NCI-H1436 treated with DMSO at 0.1 percent for 48 hours (cell line): Measurements from ENCODE around the gene HSD17B10.
"Not testable (repeated sequence)": the region's sequence is repeated elsewhere in the genome, so short reads cannot be mapped to it uniquely, and the experiment has no call there.

ENCODE experiments used
- DNase-seq: peaks from one replicate; lab custom pipeline; 2025; lab: John Stamatoyannopoulos, UW

Gene HSD17B10

DNA sequence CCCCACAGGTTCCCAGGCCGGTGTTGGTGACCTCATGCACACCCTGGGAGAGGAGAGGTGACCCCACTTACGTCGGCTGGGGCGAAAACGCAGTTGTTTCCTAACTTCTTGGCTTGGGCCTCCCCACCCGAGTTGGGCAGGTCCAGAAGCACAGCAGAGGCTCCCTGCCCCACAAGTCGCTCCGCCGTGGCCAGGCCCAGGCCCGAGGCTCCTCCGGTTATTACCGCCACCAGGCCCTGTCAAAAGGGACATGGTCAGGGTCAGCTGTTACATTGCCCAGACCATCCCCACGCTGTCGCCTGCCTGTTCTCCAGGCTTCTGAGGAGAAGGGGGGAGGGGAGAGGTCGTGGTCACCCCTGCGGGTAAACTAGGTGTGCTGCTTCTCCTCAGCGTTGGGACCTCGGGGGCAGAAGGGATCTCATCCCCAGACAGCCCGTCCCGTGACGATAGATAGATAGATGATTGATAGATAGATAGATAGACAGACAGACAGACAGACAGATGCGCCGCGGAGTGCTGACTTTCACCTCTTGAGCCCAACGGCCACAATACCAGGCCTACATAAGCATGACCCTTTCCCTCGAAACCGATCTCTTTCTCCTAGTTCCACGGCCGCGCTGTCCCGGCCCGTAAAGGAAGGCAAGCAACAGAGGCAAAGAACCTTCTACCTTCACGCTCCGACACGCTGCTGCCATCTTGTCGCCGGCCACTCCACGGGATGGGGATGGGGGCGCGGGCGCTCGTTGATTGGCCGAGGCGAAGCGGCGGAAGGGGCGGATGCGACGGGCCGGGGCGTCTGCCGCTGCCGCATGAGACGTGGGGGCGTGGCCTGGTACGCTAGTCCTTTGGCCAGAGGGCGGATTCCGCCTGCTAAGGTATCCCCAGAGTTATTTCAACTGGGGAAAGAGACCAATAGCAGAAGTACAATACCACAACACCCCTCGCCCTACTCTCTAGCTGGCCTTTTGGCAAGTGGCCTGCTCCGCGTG is at the start of gene HSD17B10:
HSD17B10 (minus strand) TSS at position 720 of the 989 bp plus-strand sequence; CDS start at position 695, 25 bp downstream.
- DNase-seq, result peak; percentile 55

DNA sequence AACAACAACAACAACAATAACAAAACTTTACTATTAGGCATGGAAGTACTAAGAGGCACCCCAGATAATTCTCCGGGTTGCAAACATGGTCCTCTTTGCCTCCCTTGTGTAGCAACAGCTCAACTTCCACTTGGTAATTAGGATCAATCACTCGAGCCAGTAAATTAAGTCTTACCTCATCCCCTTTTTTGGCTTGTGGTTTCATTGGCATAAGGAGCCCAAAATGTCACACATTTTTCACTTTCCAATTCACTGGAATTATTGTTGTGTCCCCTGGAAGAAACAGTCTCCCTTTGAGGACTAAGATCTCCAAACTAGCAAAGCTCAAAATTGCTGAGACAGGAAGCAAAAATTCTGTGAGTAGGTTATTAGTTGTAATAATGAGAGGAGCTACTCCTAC is 49.2 kb upstream of the HSD17B10 start:
- no peak for DNase-seq

DNA sequence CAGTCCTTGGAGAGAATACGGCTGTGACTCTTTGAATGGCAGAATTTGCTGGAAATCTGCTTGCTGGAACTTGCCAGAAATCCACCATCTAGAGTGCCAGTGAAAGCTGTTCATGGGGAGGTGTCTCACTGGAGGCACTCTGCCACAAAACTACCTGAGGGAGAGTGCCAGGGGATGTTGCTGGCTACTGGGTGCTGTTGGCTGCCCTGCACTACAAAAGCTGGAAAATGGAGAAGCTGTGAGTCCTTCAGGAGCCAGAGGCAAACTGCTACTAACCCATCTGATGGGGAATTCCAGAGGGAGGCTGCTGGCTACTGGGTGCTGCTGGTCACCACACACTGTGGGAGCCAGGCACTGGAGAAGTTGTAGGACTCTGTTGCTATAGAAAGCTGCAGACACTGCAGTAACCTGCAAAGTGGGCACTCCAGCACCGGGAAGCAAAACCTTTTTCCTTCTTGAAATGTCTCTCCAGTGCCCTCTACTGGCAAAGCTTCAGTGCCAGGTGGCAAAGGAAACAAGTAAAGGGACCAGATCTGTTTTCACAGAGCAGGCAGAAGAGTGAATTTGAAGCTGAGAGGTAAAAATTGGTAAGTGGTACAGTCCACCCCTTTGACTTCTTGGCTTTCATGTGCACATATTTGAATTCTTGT is 47.8 kb upstream of the HSD17B10 start:
- DNase-seq, result peak; percentile 21

DNA sequence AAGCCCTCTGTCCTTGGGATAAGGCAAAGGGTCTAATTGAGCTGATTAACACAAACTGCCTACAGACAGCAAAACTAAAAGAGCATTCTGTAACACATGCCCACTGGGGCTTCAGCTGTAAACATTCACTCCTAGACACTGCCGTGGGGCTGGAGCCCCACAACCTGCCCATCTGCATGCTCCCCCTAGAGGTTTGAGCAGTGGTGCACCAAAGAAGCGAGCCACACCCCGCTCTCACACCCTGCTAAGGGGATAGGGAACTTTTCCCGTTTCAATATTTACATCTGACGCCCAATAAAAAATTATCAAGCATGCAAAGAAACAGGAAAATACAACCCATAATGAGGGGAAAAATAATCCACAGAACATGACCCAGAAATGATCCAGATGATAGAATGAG is 46.9 kb upstream of the HSD17B10 start:
- DNase-seq, result no peak

DNA sequence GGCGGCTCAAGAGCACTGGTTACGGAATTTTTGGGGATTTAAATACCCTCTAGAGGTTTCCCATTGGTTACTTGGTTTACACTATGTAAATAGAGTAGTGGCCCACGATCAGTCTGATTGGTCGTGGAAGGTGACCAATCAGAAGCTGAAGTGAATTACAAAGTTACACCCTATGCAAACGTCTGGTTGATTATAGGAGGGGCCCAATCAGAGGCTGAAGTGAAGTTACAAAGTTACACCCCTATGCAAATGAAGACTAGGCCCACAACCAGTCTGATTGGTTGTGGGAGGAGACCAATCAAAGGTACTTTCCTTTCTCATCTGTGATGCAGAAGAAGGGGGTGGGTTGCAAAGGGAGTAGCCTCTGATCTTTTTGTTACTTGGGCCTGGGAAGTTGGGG is 45.1 kb upstream of the HSD17B10 start:
- DNase-seq, result no peak

DNA sequence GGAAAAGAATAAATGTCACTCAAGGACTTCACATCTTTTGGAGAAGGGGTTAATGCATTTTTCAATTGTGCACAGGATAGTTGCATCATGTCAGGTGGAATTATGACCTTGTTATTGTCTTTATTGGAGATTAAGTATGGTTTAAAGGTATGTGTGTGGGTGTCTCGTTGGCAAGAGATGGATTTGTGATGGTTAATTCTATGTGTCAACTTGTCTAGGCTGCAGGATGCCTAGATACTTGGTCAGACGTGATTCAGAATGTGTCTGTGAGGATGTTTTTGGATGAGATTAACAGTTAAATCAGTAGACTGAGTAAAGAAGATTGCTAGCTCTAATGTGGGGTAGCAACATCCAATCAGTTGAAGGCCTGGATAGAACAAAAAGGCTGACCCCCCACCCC is 42.2 kb upstream of the HSD17B10 start:
- no peak for DNase-seq

DNA sequence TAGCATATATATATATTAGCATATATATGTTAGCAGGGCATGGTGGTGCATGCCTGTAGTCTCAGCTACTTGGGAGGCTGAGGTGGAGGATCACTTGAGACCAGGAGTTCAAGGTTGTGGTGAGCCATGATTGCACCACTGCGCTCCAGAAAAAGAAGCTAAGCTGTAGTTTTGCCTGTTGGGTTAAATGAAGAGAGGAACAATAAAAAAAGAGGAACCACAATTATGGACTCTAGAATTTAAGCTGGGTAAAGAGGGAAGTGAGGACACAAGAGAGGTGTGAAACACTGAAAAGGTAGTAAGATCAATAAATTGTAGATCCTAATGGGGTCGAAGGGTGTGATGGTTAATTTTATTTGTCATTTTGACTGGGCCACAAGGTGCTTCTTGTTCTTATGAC is 40.5 kb upstream of the HSD17B10 start:
- DNase-seq, result no peak

DNA sequence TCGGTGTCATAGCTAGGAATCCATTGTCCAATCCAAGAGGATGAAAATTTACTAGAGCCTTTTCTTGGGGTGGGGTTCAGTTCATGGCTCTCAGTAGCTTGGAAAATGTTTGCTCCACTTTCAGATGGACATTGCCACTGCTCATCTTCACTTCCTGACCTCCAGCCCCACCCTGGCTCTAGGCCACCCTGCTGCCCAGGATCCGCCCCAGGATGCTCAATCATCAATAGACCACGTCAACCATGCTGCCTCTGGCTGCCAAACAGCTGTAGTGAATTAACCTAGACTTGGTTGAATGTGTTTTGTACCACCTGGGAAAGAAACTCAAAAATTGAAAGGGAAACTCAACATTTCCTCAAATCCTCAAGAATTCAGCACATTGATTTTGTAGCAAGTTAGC is 37.2 kb upstream of the HSD17B10 start:
- no peak for DNase-seq

DNA sequence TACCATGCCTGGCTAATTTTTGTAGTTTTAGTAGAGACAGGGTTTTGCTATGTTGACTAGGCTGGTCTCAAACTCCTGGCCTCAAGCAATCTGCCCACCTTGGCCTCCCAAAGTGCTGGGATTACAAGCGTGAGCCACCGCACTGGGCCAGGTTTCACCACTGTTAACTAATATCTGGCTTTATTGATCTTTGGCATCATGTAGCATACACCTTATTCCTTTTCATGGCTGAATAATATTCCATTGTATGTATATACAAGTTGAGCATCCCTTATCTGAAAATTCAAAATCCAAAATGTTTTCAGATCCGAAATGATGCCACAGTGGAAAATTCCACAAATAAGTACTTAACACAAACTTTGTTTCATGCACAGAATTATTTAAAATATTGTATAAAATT is 34.5 kb upstream of the HSD17B10 start:
- DNase-seq, result not testable (repeated sequence)

DNA sequence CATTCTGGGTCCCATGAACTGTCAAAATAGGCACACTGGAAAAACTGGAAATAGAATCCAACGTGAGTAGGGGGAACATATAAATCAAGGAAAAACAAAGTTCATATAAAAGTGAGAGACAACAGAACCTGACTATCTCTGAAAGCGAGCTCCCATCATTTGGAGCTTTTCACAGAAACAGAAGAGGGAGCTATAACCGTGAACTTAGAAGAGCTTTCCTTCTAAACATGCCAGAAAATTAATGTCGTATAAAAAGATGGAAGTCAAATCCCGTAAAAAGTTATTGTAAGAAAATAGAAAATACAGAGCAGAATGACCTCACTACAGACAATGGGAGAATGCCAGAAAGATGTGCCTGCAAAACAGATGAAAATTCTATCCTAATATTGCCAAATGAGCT is 23.9 kb upstream of the HSD17B10 start:
- DNase-seq, result no peak

DNA sequence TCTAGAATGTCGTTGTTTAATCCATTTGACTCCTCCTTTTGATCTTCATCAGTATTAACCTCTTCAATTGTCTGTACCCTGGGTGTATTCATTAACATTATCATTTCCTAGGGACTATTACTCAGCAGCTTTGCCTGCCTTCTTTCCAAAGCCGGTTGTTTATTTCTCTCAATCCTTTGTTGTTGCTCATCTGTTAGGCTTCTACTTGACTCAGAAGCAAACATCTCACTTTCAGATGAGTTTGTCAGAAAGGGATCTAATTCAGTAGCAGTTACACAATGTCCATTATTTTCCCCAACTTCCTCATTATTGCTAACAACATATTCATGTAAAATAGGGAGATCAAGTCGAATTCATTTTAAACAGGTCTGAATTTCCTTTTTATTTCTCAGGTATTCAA is 22.1 kb upstream of the HSD17B10 start:
- no peak for DNase-seq

DNA sequence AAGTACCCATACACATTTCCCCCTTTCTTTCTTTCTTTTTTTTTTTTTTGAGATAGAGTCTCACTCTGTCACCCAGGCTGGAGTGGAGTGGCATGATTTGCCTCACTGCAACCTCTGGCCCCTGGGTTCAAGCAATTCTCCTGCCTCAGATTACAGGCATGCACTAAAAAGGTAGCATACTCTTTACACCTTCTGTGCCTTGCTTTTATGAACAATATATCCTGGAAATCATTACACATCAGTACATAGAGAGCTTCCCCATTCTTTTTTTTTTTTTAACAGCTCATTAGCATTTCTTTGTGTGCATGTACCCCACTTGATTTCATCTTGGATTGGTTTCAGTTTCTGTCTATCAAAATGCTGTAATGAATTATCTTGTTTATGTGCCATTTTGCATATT is 18.6 kb upstream of the HSD17B10 start:
- DNase-seq, result no peak

DNA sequence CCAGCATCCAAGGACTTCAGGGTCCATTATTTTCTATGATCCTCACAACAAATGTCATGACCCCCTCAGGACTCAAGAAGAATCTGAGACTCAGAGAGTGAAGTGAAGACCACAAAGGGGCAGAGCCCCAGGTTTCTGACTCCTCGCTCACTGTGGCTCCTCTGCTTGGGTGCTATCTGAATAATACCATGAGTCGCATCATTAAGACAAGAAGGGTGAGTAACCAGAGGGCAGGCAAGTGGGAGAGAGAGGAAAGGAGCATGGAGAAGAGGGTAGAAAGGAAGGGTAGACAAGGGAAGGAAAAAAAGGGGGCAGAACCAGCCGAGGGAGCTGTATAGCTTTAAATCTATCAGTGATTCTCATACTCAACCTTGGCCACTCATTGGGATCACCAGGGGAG is 15.5 kb upstream of the HSD17B10 start:
- DNase-seq, result no peak

DNA sequence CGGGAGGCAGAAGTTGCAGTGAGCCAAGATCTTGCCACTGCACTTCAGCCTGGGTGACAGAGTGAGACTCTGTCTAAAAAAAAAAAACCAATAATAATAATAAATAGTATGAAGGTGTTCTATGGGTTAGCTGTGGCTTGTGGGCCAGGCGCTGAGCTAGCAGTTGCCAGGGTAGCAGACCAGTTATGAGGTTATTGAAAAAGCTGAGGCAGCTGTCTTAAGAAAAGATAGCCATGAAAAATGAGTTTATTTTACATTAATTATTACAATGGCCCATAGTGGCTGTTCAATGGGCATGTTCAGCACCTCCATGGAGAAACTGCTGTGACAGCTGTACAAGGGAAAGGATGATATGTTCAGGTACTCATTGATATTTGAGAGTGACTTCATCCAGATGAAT is 13.3 kb upstream of the HSD17B10 start:
- DNase-seq, result no peak

DNA sequence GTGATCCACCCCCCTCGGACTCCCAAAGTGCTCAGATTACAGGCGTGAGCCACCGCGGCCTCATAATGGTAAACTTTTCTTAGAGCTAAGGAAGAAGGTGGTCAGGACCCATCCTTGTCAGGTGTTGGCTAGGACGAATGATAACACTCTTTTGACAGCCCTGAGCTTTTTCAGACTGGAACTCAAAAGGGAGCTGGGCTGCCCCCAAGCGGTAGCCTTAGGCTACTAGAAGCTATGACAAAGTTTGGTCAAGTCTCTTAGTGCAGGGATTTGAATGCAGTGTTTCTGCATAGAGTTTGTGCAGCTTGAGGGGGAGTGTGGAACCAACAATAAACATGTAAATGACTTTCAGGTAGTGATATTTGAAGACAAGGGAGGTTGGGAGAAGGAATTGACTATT is 11.8 kb upstream of the HSD17B10 start:
- peak; percentile 1 for DNase-seq

DNA sequence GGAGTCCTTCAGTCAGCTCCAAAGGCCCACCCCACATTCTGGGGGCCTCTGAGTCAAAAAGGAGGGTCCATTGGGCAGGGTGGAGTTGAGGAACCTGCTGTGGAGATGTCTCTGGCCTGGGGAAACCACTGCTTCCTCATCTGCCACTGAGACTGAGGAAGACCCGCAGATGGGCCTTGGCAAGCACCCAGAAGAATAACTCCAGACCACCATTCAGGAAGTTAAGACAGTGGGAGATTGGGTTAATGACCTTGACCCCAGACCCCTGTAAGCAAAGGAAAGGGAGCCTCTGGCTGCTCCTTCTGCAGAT is 8.1 kb upstream of the HSD17B10 start:
- DNase-seq, result no peak

DNA sequence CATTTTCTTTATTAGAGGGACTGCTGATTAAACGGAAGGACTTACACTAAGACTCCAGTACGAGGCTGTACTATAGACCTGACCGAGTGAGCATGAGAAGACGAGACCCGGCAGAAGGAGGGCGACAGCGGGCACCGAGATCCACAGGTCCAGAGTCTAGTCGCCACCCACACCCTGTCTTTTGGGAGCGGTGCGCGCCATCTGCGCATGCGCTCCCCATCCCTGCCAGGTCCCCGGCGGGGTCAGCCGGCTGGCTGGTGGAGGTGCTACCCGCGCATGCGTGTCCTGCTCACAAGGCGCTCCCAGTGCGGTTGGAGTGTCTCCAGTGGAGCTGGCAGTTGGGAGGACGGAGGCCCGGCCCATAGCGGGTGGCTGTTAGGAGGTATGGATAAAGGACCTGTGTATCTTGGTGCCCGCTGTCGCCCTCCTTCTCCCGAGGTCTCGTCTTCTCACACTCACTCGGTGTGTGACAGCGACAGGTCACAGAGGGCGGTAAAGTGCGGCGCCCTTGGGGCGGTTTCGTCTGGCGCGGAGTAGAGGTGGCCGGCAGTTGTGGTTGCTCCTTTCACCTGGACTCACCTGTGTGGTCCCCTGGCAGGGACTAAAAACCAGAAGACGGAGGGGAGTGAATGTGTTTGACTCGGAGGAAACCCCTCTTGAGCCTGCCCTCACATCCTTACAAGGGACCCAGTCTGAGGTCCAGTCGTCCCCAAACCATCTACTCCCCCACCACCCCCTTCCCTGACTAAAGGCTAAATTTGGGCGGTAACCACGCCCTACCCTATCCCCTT is 7.6 kb upstream of the HSD17B10 start:
- peak; percentile 83 for DNase-seq

DNA sequence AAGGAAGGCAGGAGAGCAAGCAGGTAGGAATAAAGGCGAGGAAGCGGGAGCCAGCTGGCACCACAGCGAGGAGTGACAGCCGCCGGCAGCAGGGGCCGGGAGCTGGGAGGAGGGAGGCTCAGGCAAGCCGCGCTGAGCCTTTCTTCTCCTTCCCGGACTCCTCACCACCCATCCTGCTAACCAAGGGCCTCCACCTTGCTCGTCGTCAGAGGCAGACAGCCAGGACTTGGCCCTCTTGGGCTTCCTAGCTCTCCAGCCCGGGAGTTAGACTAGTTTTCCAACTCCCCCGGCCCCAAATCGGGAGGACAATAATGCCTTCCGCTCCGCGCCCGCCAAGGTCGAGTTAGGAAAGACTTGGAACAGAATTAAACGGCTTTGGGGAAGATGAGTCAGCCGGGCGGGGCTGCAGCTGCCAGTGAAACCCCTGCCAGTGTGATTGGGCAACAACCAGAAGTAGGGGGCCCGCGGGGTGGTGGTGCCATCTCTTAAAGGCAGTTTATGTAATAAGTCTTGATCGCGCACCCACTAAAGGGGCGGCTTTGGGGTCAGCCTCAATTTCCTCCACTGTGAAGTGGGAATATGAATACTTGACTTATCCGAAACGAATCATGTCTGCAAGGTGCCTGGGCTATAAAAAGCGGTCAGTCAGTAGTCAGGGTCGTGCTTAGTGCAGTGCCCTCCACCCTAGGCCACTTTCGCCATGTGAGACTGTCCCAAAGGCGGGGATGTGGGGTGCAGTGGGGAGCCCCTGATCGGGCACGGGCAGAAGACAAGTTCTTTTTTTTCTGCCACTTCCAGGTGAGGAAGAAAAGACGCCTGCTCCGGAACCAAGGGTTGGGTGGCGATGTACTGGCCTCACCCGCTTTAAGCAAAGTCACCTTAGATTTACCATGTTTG is 6.7 kb upstream of the HSD17B10 start:
- peak; percentile 5 for DNase-seq

DNA sequence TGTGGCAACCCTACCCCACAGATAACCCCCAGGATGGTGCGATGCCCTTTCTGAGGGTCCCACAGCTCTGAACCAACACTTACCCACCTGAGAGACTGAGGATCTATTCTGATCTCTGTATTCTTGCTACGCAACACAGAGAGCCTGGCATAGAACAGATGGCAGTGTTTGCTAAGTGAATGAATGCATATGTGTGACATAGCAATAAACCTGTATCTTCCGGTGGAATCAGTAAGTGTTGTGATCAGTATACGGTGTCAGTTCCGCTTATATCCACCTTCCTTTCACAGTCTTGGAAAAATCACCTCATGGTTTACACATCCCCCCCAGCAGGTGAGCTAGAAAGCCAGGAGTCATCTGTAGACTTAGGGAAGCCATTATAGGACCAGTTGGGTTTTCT is 5.9 kb upstream of the HSD17B10 start:
- DNase-seq, result peak; percentile 4

DNA sequence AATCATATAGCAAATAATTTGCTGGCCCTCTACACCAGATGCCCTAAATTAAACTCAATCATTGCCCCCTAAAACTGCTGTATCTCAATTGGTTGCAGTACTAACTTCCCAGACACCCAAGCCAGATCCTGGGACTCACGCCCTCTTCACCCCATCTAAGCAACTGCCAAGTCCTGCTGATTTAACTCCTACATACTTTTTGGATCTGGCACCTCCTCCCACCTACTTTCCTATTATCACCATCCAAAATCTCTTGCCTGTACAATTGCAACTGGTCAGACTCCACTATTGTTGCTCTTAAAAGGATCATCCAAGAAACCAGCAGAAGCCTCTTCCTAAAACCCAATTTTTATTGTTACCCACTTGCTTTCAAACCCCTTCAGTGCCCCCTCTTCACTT is 4.7 kb upstream of the HSD17B10 start:
- no peak for DNase-seq

DNA sequence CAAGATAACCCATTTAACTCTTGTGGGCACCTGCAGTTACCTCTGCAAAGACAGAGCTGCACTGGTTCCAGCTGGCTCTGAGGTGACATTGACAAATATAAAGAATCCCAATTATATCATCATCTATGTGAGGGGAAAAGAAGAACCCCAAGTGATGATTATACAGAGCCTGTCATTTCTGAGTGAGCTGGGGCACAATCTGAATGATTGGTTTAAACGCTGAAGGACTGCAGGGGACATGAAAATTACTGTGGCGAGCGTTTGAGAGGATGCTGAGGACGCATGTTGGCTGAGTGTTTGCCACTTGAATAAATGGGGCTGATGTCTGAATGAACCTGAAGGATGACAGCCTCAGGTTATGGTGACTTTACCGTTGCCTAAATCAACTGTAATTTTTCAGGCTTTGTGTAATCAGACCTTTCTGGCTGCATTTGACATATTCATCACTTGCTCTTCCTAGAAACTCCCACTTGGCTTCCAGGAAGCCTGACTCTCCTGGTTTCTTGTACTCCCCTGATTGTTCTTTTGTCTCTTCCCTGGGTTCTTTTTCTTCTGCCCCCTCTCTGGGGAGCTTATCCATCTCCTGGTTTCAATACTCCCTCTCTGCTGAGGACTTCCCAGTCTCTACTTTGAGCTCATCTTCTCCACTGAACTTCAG is 4.1 kb upstream of the HSD17B10 start:
- peak; percentile 29 for DNase-seq
